22Rv1 (cell line): ENCODE results near the gene TMCO4.

Experiments
- ZFX ChIP-seq: fragments of 450-650 bp; IDR thresholded peaks from 2 replicates; pipeline ENCODE4 v1.6.1; 2017; ENCODE audit warnings: antibody characterized with exemption, borderline replicate concordance
- TF ChIP-seq, protein P1 (sequence below): fragments of 450-650 bp; IDR thresholded peaks from 2 replicates; pipeline ENCODE4 v1.5.1; 2017; ENCODE audit warnings: mild to moderate bottlenecking

DNA sequence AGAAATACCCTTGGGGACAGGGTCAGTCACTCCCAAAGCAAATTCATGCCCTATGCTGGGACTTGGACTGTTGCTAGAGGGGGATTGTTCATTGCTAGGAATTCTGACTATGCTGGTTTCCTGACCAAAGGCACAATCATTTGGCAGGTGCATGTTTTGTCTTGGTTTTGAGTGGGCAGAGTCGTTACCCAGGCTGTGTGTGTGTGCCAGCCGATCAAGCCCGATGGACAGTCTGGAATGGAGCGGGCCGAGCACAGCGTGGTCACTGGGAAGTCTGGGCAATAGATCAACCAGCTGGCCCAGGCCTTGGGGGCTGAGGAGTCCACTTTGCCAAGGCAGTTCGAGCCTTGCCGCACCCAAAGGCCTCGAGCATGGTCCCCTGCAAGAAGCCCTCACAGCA is 74.1 kb downstream of the TMCO4 start:
- TF ChIP-seq, protein P1, sequence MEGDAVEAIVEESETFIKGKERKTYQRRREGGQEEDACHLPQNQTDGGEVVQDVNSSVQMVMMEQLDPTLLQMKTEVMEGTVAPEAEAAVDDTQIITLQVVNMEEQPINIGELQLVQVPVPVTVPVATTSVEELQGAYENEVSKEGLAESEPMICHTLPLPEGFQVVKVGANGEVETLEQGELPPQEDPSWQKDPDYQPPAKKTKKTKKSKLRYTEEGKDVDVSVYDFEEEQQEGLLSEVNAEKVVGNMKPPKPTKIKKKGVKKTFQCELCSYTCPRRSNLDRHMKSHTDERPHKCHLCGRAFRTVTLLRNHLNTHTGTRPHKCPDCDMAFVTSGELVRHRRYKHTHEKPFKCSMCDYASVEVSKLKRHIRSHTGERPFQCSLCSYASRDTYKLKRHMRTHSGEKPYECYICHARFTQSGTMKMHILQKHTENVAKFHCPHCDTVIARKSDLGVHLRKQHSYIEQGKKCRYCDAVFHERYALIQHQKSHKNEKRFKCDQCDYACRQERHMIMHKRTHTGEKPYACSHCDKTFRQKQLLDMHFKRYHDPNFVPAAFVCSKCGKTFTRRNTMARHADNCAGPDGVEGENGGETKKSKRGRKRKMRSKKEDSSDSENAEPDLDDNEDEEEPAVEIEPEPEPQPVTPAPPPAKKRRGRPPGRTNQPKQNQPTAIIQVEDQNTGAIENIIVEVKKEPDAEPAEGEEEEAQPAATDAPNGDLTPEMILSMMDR = no peak
- TF ChIP-seq ZFX = no peak
